ENCODE measurements around the gene SPON1.

SPON1 gene

DNA sequence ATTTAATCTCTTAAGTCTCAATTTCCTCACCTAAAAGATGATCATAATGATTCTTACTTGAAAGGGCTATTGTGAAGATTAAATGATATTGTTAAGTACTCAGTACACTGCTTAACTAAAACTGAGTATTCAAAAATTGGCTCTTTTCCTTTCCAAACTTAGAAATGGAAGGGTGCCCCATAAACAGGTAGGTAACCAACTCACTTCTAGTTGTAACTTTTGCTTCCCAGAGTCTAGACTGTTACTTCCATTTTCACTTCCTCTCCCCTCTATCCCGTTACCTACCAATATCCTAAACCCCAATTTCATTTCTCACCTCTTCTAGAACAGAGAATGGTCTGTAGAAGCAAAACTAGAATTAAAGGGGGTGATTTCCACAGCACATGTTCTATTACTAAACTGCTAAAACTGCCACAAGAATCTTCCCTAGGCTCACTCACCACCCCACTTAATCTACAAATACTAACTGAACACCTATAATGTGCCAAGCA is 346.4 kb downstream of the SPON1 start:
- Histone ChIP-seq H2AFZ (ENCODE audit: low read depth, low read length) (no peak overlapping the region), H3K36me3 (ENCODE audit: insufficient read depth, low read length) (no peaks in the 10 kb centered on the region), H3K27me3 (ENCODE audit: insufficient read depth, low read length) (no peaks in the 10 kb centered on the region), H3K9me3 (ENCODE audit: low read length) (no peaks in the 10 kb centered on the region), H3K4me3 (ENCODE audit: low read length) (no peak overlapping the region), H3K4me1 (ENCODE audit: insufficient read depth, low read length) (peaks cover 21% of the 10 kb centered on the region)

DNA sequence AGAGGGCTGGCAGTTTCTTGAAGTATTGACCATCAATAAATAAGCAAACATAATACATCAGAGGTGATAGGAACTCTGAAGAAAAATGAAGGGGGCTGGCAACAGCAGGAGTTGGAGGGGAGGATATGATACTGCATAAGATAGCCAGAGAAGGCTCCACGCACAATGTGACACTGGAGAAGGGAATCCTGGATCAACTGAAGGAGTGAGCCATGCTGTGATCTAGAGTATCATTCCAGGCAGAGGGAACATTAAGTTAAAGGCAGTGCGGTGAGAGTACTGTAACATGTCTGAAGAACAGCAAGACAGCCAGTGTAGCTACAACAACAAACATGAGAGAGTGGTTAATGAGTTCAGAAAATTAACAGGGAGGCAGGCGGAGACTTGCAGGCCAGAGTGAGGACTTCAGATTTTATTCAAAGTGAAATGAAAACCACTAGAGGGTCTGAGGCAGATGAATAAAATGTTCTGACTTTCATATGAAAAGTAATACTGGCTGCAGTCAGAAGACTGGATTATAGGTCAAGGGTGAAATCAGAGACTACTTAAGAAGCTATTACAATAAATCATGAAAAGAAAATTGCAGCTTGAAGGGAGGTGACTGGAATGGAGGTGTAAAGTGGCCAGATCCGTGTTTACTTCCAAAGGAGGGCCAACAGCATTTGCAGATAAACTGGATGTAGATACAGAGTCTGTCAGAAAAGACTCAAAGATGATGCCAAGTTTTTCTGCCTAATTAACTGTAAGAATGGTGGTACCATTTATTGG is 347.1 kb downstream of the SPON1 start:
- no peaks in the 10 kb centered on the region for H3K36me3 ChIP-seq (ENCODE audit: insufficient read depth, low read length)
- H3K4me3 ChIP-seq (ENCODE audit: low read length), result no peak overlapping the region
- no peak overlapping the region for H2AFZ ChIP-seq (ENCODE audit: low read depth, low read length)
- no peaks in the 10 kb centered on the region for H3K27me3 ChIP-seq (ENCODE audit: insufficient read depth, low read length)
- H3K9me3 ChIP-seq (ENCODE audit: low read length), result no peaks in the 10 kb centered on the region
- peaks cover 18% of the 10 kb centered on the region for H3K4me1 ChIP-seq (ENCODE audit: insufficient read depth, low read length)

DNA sequence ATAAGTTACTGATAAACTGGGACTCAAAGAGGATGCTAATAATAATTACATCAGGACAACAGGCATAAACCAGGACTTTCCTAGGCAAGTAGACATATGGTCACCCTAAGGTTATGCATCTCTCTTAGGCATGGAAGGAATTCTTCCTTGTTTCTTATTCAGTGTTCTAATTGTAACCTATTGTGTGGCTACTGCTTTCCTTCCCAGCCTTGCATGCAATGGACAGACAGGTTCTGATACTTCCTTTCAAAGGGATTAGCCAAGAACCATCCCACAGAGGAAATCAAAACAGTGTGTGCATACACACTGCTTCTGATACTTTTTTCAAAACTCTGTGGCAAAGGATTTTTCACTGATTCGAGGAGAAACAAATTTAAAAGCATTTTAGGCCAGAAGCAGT is 348.2 kb downstream of the SPON1 start:
- no peak overlapping the region for H3K4me3 ChIP-seq (ENCODE audit: low read length)
- no peaks in the 10 kb centered on the region for H3K36me3 ChIP-seq (ENCODE audit: insufficient read depth, low read length)
- no peaks in the 10 kb centered on the region for H3K9me3 ChIP-seq (ENCODE audit: low read length)
- H3K27me3 ChIP-seq (ENCODE audit: insufficient read depth, low read length), result no peaks in the 10 kb centered on the region
- H3K4me1 ChIP-seq (ENCODE audit: insufficient read depth, low read length), result peaks cover 13% of the 10 kb centered on the region
- H2AFZ ChIP-seq (ENCODE audit: low read depth, low read length), result no peak overlapping the region

DNA sequence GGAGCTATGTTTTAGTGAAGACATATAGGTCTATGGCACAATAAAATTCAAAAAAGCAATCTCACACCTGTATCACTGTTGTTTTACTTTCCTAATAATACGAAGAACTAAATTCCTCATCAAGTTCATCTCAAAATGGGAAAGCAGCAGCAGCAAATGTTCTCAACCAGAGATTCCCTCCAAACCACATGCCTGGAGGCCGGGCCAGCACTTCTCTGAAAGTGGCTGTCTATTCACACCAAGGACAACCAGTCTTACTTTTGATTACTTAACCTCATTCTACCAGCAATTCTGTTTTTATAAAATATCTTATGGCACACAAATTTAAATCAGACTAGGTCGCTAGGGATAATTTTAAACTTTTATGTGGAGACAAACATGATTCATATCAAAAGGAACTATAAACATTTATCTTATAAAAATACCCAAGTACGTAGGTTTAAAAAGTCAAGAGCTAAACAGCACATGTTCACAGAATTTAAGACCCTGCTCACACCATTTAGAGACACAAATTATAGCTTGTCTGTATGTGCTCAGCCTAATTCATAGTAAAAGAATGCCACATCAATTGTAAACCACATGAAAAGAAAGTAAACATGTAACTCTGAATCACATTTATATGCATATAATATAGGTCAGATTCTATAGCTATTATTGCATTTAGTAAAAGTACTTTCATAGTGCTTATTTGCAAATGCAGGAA is 350.4 kb downstream of the SPON1 start:
- H3K36me3 ChIP-seq (ENCODE audit: insufficient read depth, low read length), result no peaks in the 10 kb centered on the region
- H3K27me3 ChIP-seq (ENCODE audit: insufficient read depth, low read length), result no peaks in the 10 kb centered on the region
- no peak overlapping the region for H2AFZ ChIP-seq (ENCODE audit: low read depth, low read length)
- H3K4me3 ChIP-seq (ENCODE audit: low read length), result no peak overlapping the region
- no peaks in the 10 kb centered on the region for H3K9me3 ChIP-seq (ENCODE audit: low read length)
- peaks cover 12% of the 10 kb centered on the region for H3K4me1 ChIP-seq (ENCODE audit: insufficient read depth, low read length)

DNA sequence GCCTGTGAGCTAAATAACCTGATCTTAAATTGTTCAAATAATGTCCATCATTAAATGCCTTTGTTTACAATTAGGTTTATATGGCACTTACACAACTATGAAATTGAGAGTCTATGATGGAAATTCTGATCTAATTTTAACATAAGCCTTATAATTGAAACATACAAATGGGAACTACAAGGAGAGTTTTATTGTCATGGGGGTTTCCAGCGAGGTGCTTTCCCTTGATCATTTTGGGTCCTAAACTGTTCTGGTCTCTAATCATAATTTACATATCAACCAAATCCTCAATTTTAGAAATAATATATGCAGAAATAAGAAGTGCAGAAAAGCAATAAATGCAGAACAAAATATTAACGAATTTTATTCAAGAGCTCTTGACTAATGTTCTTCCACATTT is 351.6 kb downstream of the SPON1 start:
- Histone ChIP-seq H3K4me3 (ENCODE audit: low read length) (no peak overlapping the region), H3K4me1 (ENCODE audit: insufficient read depth, low read length) (peaks cover 5% of the 10 kb centered on the region), H3K27me3 (ENCODE audit: insufficient read depth, low read length) (no peaks in the 10 kb centered on the region), H3K36me3 (ENCODE audit: insufficient read depth, low read length) (no peaks in the 10 kb centered on the region), H3K9me3 (ENCODE audit: low read length) (no peaks in the 10 kb centered on the region), H2AFZ (ENCODE audit: low read depth, low read length) (no peak overlapping the region)

DNA sequence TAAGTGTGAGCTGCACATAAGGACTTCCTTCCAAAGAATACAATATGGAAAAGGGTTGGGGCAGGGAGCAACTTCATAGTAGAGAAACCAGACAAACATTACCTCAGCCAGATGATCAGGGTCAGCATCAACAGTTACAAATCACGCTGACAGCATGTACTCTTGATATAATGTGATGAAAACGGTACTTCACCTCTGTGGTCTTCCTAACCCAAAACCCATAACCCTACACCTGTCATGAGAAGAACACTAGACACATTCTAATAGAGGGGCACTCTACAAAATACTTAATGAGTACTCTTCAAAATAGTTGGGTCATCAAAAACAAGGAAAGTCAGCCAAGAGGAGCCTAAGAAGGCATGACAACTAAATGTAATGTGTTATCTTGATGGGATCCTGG is 352.6 kb downstream of the SPON1 start:
- Histone ChIP-seq H3K4me3 (ENCODE audit: low read length) (no peak overlapping the region), H3K36me3 (ENCODE audit: insufficient read depth, low read length) (no peaks in the 10 kb centered on the region), H3K27me3 (ENCODE audit: insufficient read depth, low read length) (no peaks in the 10 kb centered on the region), H2AFZ (ENCODE audit: low read depth, low read length) (no peak overlapping the region), H3K9me3 (ENCODE audit: low read length) (no peaks in the 10 kb centered on the region), H3K4me1 (ENCODE audit: insufficient read depth, low read length) (peaks cover 5% of the 10 kb centered on the region)

Data from neuron (in vitro differentiated cells).